SK-N-SH (cell line): ENCODE measurements around the gene ENDOG. TPM values are rescaled to one million over a fixed set of nuclear protein-coding genes. Genes with fewer than 3 reads are reported as not detected.

Source experiments
- CTCF ChIA-PET: fragments of 300-600, 350-600 bp; formaldehyde crosslinking; extraction: SDS; loops from one replicate; lab custom pipeline; 2021; lab: Yijun Ruan, JAX
- POLR2A ChIA-PET: fragments of 350-600 bp; sonication (Branson Sonifier 250); formaldehyde crosslinking; extraction: SDS; loops from one replicate; lab custom pipeline; 2020; ENCODE audit warnings: antibody characterized with exemption, inconsistent platforms; lab: Yijun Ruan, JAX
- DNase-seq: peaks from one replicate; pipeline ENCODE4 v3.0.0; 2012
- H2AFZ ChIP-seq: fragments of 200-600 bp; sonication (generic); 2 replicates; pipeline ENCODE4 v1.8.1; 2016; ENCODE audit warnings: antibody characterized with exemption, mild to moderate bottlenecking, low read depth
- H3F3A ChIP-seq: fragments of 200-600 bp; sonication (generic); replicated peaks from 2 replicates; pipeline ENCODE3; 2016; ENCODE audit warnings: antibody characterized with exemption, mild to moderate bottlenecking; ENCODE audit not compliant: insufficient read depth
- H3K27ac ChIP-seq, 2 experiments: fragments of 200-500 bp in 1 of 2; fragments of 200-600 bp in 1 of 2; sonication (Bioruptor generic) in 1 of 2; sonication (generic), shearing (Covaris generic) in 1 of 2; 2 replicates each; pipeline versions ENCODE4 v1.5.1 to v1.6.1; 2014 to 2016; ENCODE audit warnings: low read depth in 2 of 2, inconsistent platforms in 1 of 2, low read length in 1 of 2, mild to moderate bottlenecking in 1 of 2, mixed read lengths in 1 of 2
- H3K27me3 ChIP-seq: fragments of 200-600 bp; sonication (generic), shearing (Covaris generic); 2 replicates; pipeline ENCODE4 v1.6.1; 2016; ENCODE audit warnings: mixed run types; ENCODE audit not compliant: insufficient read depth
- H3K36me3 ChIP-seq, 2 experiments: fragments of 200-500 bp in 1 of 2; fragments of 200-600 bp in 1 of 2; sonication (Bioruptor generic) in 1 of 2; sonication (generic) in 1 of 2; replicated peaks in 1 of 2; 2 replicates each; pipeline versions ENCODE3 to v1.5.1; 2014 to 2016; ENCODE audit warnings: low read length in 1 of 2, mild to moderate bottlenecking in 1 of 2; ENCODE audit not compliant: insufficient read depth in 2 of 2, control insufficient read depth in 1 of 2
- H3K4me1 ChIP-seq, 2 experiments: fragments of 200-500 bp in 1 of 2; fragments of 200-600 bp in 1 of 2; sonication (Bioruptor generic) in 1 of 2; sonication (generic), shearing (Covaris generic) in 1 of 2; 2 replicates each; pipeline versions ENCODE4 v1.5.1 to v1.6.1; 2014 to 2016; ENCODE audit warnings: low read depth in 1 of 2, low read length in 1 of 2, mixed run types in 1 of 2; ENCODE audit not compliant: insufficient read depth in 2 of 2, control insufficient read depth in 1 of 2
- H3K4me2 ChIP-seq: fragments of 200-600 bp; sonication (generic), shearing (Covaris generic); 2 replicates; pipeline ENCODE4 v1.6.1; 2017; ENCODE audit warnings: mixed run types
- H3K4me3 ChIP-seq, 2 experiments: fragments of 200-500 bp in 1 of 2; fragments of 200-600 bp in 1 of 2; sonication (Bioruptor generic) in 1 of 2; sonication (generic), shearing (Covaris generic) in 1 of 2; 2 replicates each; pipeline versions ENCODE4 v1.5.1 to v1.8.1; 2014 to 2016; ENCODE audit warnings: low read depth in 2 of 2, inconsistent platforms in 1 of 2, low read length in 1 of 2, mild to moderate bottlenecking in 1 of 2, mixed read lengths in 1 of 2, moderate library complexity in 1 of 2
- H3K79me2 ChIP-seq: fragments of 200-600 bp; sonication (generic); 2 replicates; pipeline ENCODE4 v1.8.1; 2017; ENCODE audit warnings: mild to moderate bottlenecking; ENCODE audit not compliant: insufficient read depth
- H3K9ac ChIP-seq: fragments of 200-600 bp; sonication (generic); 2 replicates; pipeline ENCODE4 v1.6.1; 2017; ENCODE audit warnings: mixed run types
- H3K9me2 ChIP-seq: fragments of 200-600 bp; sonication (generic); 2 replicates; pipeline ENCODE4 v1.6.1; 2017; ENCODE audit warnings: mixed run types
- H3K9me3 ChIP-seq: fragments of 200-600 bp; sonication (generic); 2 replicates; pipeline ENCODE4 v1.6.1; 2017; ENCODE audit warnings: mixed run types, mild to moderate bottlenecking, moderate library complexity
- H4K20me1 ChIP-seq: fragments of 200-600 bp; sonication (generic); 2 replicates; pipeline ENCODE4 v1.6.1; 2017; ENCODE audit warnings: mild to moderate bottlenecking, mixed run types; ENCODE audit not compliant: insufficient read depth
- CHD2 ChIP-seq: fragments of 150-350 bp; IDR thresholded peaks from 2 replicates; pipeline ENCODE4 v1.6.1; 2018; ENCODE audit warnings: low read length; ENCODE audit not compliant: partially characterized antibody
- CTCF ChIP-seq: fragments of 200-600 bp; sonication (generic); IDR thresholded peaks from 2 replicates; pipeline ENCODE4 v1.6.1; 2017; ENCODE audit warnings: antibody characterized with exemption, mild to moderate bottlenecking, moderate library complexity
- EP300 ChIP-seq, 2 experiments: IDR thresholded peaks; 2 replicates each; pipeline versions ENCODE4 v1.4.0 to v1.6.1; 2012; ENCODE audit warnings: borderline replicate concordance in 1 of 2, low read depth in 1 of 2, low read length in 1 of 2
- FOSL2 ChIP-seq: IDR thresholded peaks from 2 replicates; pipeline ENCODE4 v1.4.0; 2012; ENCODE audit warnings: low read depth, mild to moderate bottlenecking, moderate library complexity, borderline replicate concordance
- FOXJ3 ChIP-seq: sonication (generic); formaldehyde crosslinking; IDR thresholded peaks from 2 replicates; pipeline ENCODE4 v1.5.1; 2020; ENCODE audit warnings: mild to moderate bottlenecking, missing genetic modification reagents
- FOXM1 ChIP-seq: IDR thresholded peaks from 2 replicates; pipeline ENCODE4 v1.4.0; 2012; ENCODE audit warnings: low read depth, mild to moderate bottlenecking
- GABPA ChIP-seq: IDR thresholded peaks from 2 replicates; pipeline ENCODE4 v1.4.0; 2012; ENCODE audit warnings: low read depth, mild to moderate bottlenecking
- GATA2 ChIP-seq: sonication (generic); formaldehyde crosslinking; IDR thresholded peaks from 2 replicates; pipeline ENCODE4 v1.5.0; 2020; ENCODE audit warnings: mild to moderate bottlenecking, missing genetic modification reagents
- IRF3 ChIP-seq: fragments of 150-350 bp; IDR thresholded peaks from 2 replicates; pipeline ENCODE4 v1.6.1; 2016; ENCODE audit warnings: mild to moderate bottlenecking, low read depth, low read length
- JUND ChIP-seq: IDR thresholded peaks from 2 replicates; pipeline ENCODE4 v1.4.0; 2012
- MAX ChIP-seq: IDR thresholded peaks from 2 replicates; pipeline ENCODE4 v1.4.0; 2012; ENCODE audit warnings: low read depth
- MEF2A ChIP-seq: IDR thresholded peaks from 2 replicates; pipeline ENCODE4 v1.4.0; 2012; ENCODE audit warnings: low read depth, borderline replicate concordance
- MXI1 ChIP-seq: IDR thresholded peaks from 2 replicates; pipeline ENCODE4 v1.6.1; 2012; ENCODE audit warnings: mild to moderate bottlenecking, low read depth, low read length, improper control_type of control experiment
- NFIC ChIP-seq: IDR thresholded peaks from 2 replicates; pipeline ENCODE4 v1.4.0; 2012; ENCODE audit warnings: borderline replicate concordance
- NRF1 ChIP-seq: IDR thresholded peaks from 2 replicates; pipeline ENCODE4 v1.6.1; 2012; ENCODE audit warnings: low read depth, mild to moderate bottlenecking, low read length
- PBX3 ChIP-seq: IDR thresholded peaks from 2 replicates; pipeline ENCODE4; 2012
- RAD21 ChIP-seq: IDR thresholded peaks from 2 replicates; pipeline ENCODE4 v1.6.1; 2012; ENCODE audit warnings: mild to moderate bottlenecking, low read length
- RCOR1 ChIP-seq: fragments of 150-350 bp; IDR thresholded peaks from 2 replicates; pipeline ENCODE4 v1.6.1; 2017; ENCODE audit warnings: antibody characterized with exemption, low read length
- RFX5 ChIP-seq: IDR thresholded peaks from 2 replicates; pipeline ENCODE4 v1.6.1; 2012; ENCODE audit warnings: mild to moderate bottlenecking, improper control_type of control experiment, low read length
- RXRA ChIP-seq: IDR thresholded peaks from 2 replicates; pipeline ENCODE4 v1.4.0; 2012; ENCODE audit warnings: low read depth, mild to moderate bottlenecking, borderline replicate concordance
- SIN3A ChIP-seq: IDR thresholded peaks from 2 replicates; pipeline ENCODE4 v1.6.1; 2012; ENCODE audit warnings: low read depth, mild to moderate bottlenecking, low read length, moderate library complexity, borderline replicate concordance
- SMC3 ChIP-seq: IDR thresholded peaks from 2 replicates; pipeline ENCODE4 v1.6.1; 2012; ENCODE audit warnings: low read depth, low read length, improper control_type of control experiment
- TAF1 ChIP-seq: IDR thresholded peaks from 2 replicates; pipeline ENCODE4 v1.6.1; 2012; ENCODE audit warnings: low read depth, mild to moderate bottlenecking, low read length, moderate library complexity, borderline replicate concordance
- TCF12 ChIP-seq: IDR thresholded peaks from 2 replicates; pipeline ENCODE4 v1.4.0; 2012
- TEAD4 ChIP-seq: IDR thresholded peaks from 2 replicates; pipeline ENCODE4 v1.4.0; 2012; ENCODE audit warnings: mild to moderate bottlenecking, borderline replicate concordance; ENCODE audit not compliant: insufficient read depth
- YY1 ChIP-seq: IDR thresholded peaks from 2 replicates; pipeline ENCODE4 v1.4.0; 2012; ENCODE audit warnings: low read depth, mild to moderate bottlenecking
- ZBTB33 ChIP-seq: IDR thresholded peaks from 2 replicates; pipeline ENCODE4 v1.4.0; 2012; ENCODE audit warnings: low read depth, borderline replicate concordance
- WGBS: methylation state at CpG from one replicate; pipeline ENCODE4 v1.1.6; 2017; ENCODE audit warnings: low lambda C conversion rate; 5-methylcytosine and 5-hydroxymethylcytosine counted together
- polyA plus RNA-seq, 3 experiments: library from polyadenylated mRNA; depleted of rRNA; stranded (reverse); fragments of >200 nt; gene quantifications; 2 replicates each; pipeline ENCODE4 v1.2.3, GENCODE V29; 2012

ENDOG gene
- polyA plus RNA-seq, 1 of the 3 experiments (the other 2 are of a cell fraction) = 26.6 TPM

- ChIA-PET POLR2A (no interaction called here), CTCF (interaction anchor here (0.9 to 1.3 kb wide), 4 partner anchors 31 to 70 kb away, joined by 4 to 7 read pairs (median 5); partner anchors contain the start of gene PKN3)
- TF ChIP-seq NRF1 (no peak), JUND (no peak), YY1 (peak; percentile 68; the same call in 1 of the 2 replicates), ZBTB33 (0 out of 2 replicates have a peak, but pooled peaks have one; percentile 45), RFX5 (peak; percentile 77), NFIC (no peak), SIN3A (peak; percentile 92), RXRA (no peak), FOXM1 (0 out of 2 replicates have a peak, but pooled peaks have one; percentile 40), FOSL2 (no peak), CTCF (no peak), MEF2A (no peak), EP300 (IDR thresholded peaks at IDR 0.05; ENCODE audit: borderline replicate concordance in 1 of 2, low read depth in 1 of 2, low read length in 1 of 2) (peak; percentile 51 to 59; a peak in 3 of 4 replicates), RCOR1 (no peak), TCF12 (peak; percentile 17; the same call in 1 of the 2 replicates), TEAD4 (peak; percentile 56; the same call in 1 of the 2 replicates), RAD21 (no peak), CHD2 (no peak), GABPA (peak; percentile 87), SMC3 (0 out of 2 replicates have a peak, but pooled peaks have one; percentile 22), MAX (peak; percentile 77), GATA2 (CRISPR knock-in tag) (no peak), MXI1 (peak; percentile 78), FOXJ3 (peak; percentile 68; the same call in 1 of the 2 replicates), IRF3 (no peak), PBX3 (peak; percentile 34; the same call in 1 of the 2 replicates), TAF1 (peak; percentile 94)
Observed at GRCh38 chr9:128771745-128772519, 46.4 kb upstream of the ENDOG start, which contains the start of gene ZER1. Gene ZER1 (minus strand): TSS chr9:128771927. CDS start chr9:128755565, 16,362 bp downstream.

More at GRCh38 chr9:128771745-128772519, 46.4 kb upstream of the ENDOG start, which contains the start of gene ZER1:
- Histone ChIP-seq H3K4me3 (peak within 1 kb of the TSS; percentile 71 to 90), H3K4me1 (peaks cover 0 to 7% of the 10 kb centered on the region in 2 experiments; a peak in 1 of 4 replicates), H3F3A (peaks cover 11% of the 10 kb centered on the region), H3K9me2 (no peaks in the 10 kb centered on the region), H3K27ac (peak within 1 kb of the TSS; percentile 74 to 81), H3K4me2 (peak within 1 kb of the TSS; percentile 99), H2AFZ (peak within 1 kb of the TSS; percentile 100), H4K20me1 (no peaks in the 10 kb centered on the region), H3K79me2 (peaks cover 27% of the 10 kb centered on the region), H3K9me3 (no peaks in the 10 kb centered on the region), H3K36me3 (peaks cover 0 to 5% of the 10 kb centered on the region in 2 experiments), H3K27me3 (no peaks in the 10 kb centered on the region), H3K9ac (peak within 1 kb of the TSS; percentile 88)
- DNase-seq = peak; percentile 99
- WGBS = 10% methylated on average over 14 of the region's 72 CpGs
